ENCODE measurements around the gene DDOST.

- TF ChIP-seq CTCF (IDR thresholded peaks at IDR 0.05; ENCODE audit: borderline replicate concordance, extremely low read depth, low read length, poor library complexity, severe bottlenecking) (no peak), EZH2 (IDR thresholded peaks at IDR 0.05; ENCODE audit: borderline replicate concordance, low read depth, low read length, severe bottlenecking) (no peak)
Measured at GRCh38 chr1:20703124-20703756, 42.1 kb upstream of the DDOST start.
